GM12878 (cell line): Measurements from ENCODE around the gene PSIP1. TPM values are rescaled to one million over a fixed set of nuclear protein-coding genes. Genes with fewer than 3 reads are reported as not detected.

Experiments
- BRCA1 ChIP-seq: IDR thresholded peaks from 2 replicates; pipeline ENCODE4 v1.6.1; 2011; ENCODE audit warnings: low read depth, low read length, improper control_type of control experiment
- CHD4 ChIP-seq: fragments of 200-600 bp; sonication (generic); IDR thresholded peaks from 2 replicates; pipeline ENCODE4 v1.6.1; 2016; ENCODE audit warnings: mild to moderate bottlenecking
- KLF5 ChIP-seq: fragments of 450-650 bp; IDR thresholded peaks from 2 replicates; pipeline ENCODE4 v1.6.1; 2014; ENCODE audit warnings: mild to moderate bottlenecking; ENCODE audit not compliant: partially characterized antibody
- MYB ChIP-seq: fragments of 150-350 bp; IDR thresholded peaks from 2 replicates; pipeline ENCODE4 v1.6.1; 2014; ENCODE audit warnings: mild to moderate bottlenecking, low read depth, low read length, borderline replicate concordance
- PRDM15 ChIP-seq: fragments of 450-650 bp; formaldehyde crosslinking; IDR thresholded peaks from 2 replicates; pipeline ENCODE4 v1.4.0; 2020; ENCODE audit warnings: mild to moderate bottlenecking, moderate library complexity
- RBBP5 ChIP-seq: fragments of 200-600 bp; sonication (generic); conservative IDR thresholded peaks from 2 replicates; pipeline ENCODE4 v1.6.1; 2016
- ZSCAN29 ChIP-seq: fragments of 450-650 bp; IDR thresholded peaks from 2 replicates; pipeline ENCODE4 v1.6.1; 2017; ENCODE audit warnings: mild to moderate bottlenecking, moderate library complexity
- polyA plus RNA-seq, 11 experiments: library from polyadenylated mRNA; depleted of rRNA in 4 of 11; unstranded in 6 of 11; stranded (reverse) in 5 of 11; fragments of >200 nt; fragmentation: Nextera tagmentation in 4 of 11; fragmentation: Illumina TruSeq in 1 of 11; extraction: Ambion mirVana in 4 of 11; extraction: Trizol in 1 of 11; gene quantifications; 1 replicate in 1 of 11; 2 replicates in 10 of 11; pipeline versions ENCODE4 v1.2.1 to v1.2.3, GENCODE V29; 2011 to 2016; ENCODE audit warnings: inconsistent platforms in 2 of 11, missing spikeins in 2 of 11, low read depth in 1 of 11
- total RNA-seq, 4 experiments: library from RNA; depleted of rRNA in 3 of 4; stranded (reverse); fragments of >200 nt in 3 of 4; fragmentation: Illumina TruSeq in 1 of 4; extraction: Trizol in 1 of 4; gene quantifications; 2 replicates each; pipeline versions ENCODE4 v1.2.1 to v1.2.3, GENCODE V29; 2013 to 2021
- TF ChIP-seq, protein P1 (sequence below): fragments of 450-650 bp; IDR thresholded peaks from 2 replicates; pipeline ENCODE4 v1.6.1; 2018; ENCODE audit warnings: borderline replicate concordance, mild to moderate bottlenecking; ENCODE audit not compliant: partially characterized antibody

PSIP1 gene
- total and polyA plus RNA-seq, 10 of the 15 experiments (the other 5 are each of a cell fraction or from before 2014, with no cell fraction given) = 75.5 to 299 (median 173) TPM

GRCh38 chr9:15525958-15526357, 15.2 kb upstream of the PSIP1 start (continued):
- TF ChIP-seq BRCA1 (no peak), CHD4 (no peak), ZSCAN29 (no peak), PRDM15 (CRISPR knock-in tag) (no peak), RBBP5 (no peak), MYB (no peak), KLF5 (no peak)
- TF ChIP-seq, protein P1, sequence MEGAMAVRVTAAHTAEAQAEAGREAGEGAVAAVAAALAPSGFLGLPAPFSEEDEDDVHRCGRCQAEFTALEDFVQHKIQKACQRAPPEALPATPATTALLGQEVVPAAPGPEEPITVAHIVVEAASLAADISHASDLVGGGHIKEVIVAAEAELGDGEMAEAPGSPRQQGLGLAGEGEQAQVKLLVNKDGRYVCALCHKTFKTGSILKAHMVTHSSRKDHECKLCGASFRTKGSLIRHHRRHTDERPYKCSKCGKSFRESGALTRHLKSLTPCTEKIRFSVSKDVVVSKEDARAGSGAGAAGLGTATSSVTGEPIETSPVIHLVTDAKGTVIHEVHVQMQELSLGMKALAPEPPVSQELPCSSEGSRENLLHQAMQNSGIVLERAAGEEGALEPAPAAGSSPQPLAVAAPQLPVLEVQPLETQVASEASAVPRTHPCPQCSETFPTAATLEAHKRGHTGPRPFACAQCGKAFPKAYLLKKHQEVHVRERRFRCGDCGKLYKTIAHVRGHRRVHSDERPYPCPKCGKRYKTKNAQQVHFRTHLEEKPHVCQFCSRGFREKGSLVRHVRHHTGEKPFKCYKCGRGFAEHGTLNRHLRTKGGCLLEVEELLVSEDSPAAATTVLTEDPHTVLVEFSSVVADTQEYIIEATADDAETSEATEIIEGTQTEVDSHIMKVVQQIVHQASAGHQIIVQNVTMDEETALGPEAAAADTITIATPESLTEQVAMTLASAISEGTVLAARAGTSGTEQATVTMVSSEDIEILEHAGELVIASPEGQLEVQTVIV = no peak
